K562 (cell line): Measurements from ENCODE around the gene DDIT3. TPM values are rescaled to one million over a fixed set of nuclear protein-coding genes. Genes with fewer than 3 reads are reported as not detected.

ENCODE experiments used
- ATAC-seq: fragments of 200-7000 bp; cut with Tn5 transposase; 3 replicates; pipeline ENCODE4 v1.9.1; 2020; ENCODE audit warnings: moderate library complexity
- BruUV-seq: library from RNA; stranded (reverse); fragments of 400-500 nt; replicated peaks from 2 replicates; lab custom pipeline; 2021; lab: Mats Ljungman, UMichigan
- CTCF ChIA-PET: fragments of 300-600 bp; formaldehyde crosslinking; extraction: SDS; loops from one replicate; lab custom pipeline; 2021; ENCODE audit warnings: low intra/inter-chr PET ratio; lab: Yijun Ruan, JAX
- POLR2A ChIA-PET: fragments of 300-600, 350-650 bp; sonication (Branson Sonifier 250); formaldehyde crosslinking; extraction: SDS; loops from one replicate; lab custom pipeline; 2021; ENCODE audit warnings: antibody characterized with exemption, inconsistent platforms; lab: Yijun Ruan, JAX
- DNase-seq, 4 experiments: peaks; one replicate each; pipeline versions ENCODE4 v3.0.0 to v3.0.0-alpha.2; 2011 to 2018; ENCODE audit warnings: low spot score in 3 of 4, mixed read lengths in 3 of 4; ENCODE audit errors: extremely low read depth in 1 of 4
- FAIRE-seq: peaks from 2 replicates; lab custom pipeline; 2011; peaks lifted over from hg19 to GRCh38; lab: Jason Lieb, UNC
- H2AFZ ChIP-seq: 2 replicates; pipeline ENCODE4 v1.6.0; 2011; ENCODE audit warnings: low read depth, low read length, control low read depth, inconsistent platforms
- H3K27ac ChIP-seq: fragments of 200-600 bp; 3 replicates; pipeline ENCODE4 v1.8.0; 2011; ENCODE audit warnings: low read depth, mild to moderate bottlenecking, control low read depth, inconsistent platforms, low read length, moderate library complexity, mixed read lengths; ENCODE audit errors: extremely low read depth
- H3K27me3 ChIP-seq, 2 experiments: fragments of 300-600 bp in 1 of 2; 2 replicates in 1 of 2; 3 replicates in 1 of 2; pipeline versions ENCODE4 v1.6.0 to v1.8.0; 2011; ENCODE audit warnings: inconsistent platforms in 2 of 2, low read length in 2 of 2, mild to moderate bottlenecking in 1 of 2, mixed read lengths in 1 of 2, moderate library complexity in 1 of 2; ENCODE audit not compliant: control insufficient read depth in 2 of 2, insufficient read depth in 2 of 2
- H3K36me3 ChIP-seq: fragments of 300-600 bp; 3 replicates; pipeline ENCODE4 v1.8.0; 2011; ENCODE audit warnings: mild to moderate bottlenecking, low read length, inconsistent platforms; ENCODE audit not compliant: control insufficient read depth, insufficient read depth
- H3K4me1 ChIP-seq, 2 experiments: fragments of 200-600 bp in 1 of 2; replicated peaks in 1 of 2; 2 replicates in 1 of 2; 3 replicates in 1 of 2; pipeline versions ENCODE4 v1.5.1 to v1.8.0; 2011; ENCODE audit warnings: inconsistent platforms in 2 of 2, low read length in 2 of 2, mild to moderate bottlenecking in 1 of 2, mixed read lengths in 1 of 2, moderate library complexity in 1 of 2; ENCODE audit not compliant: control insufficient read depth in 2 of 2, insufficient read depth in 2 of 2
- H3K4me2 ChIP-seq: 2 replicates; pipeline ENCODE4 v1.6.1; 2011; ENCODE audit warnings: low read length, control low read depth, inconsistent platforms, mixed read lengths; ENCODE audit not compliant: insufficient read depth
- H3K4me3 ChIP-seq: fragments of 200-600 bp; sonication (generic), shearing (Covaris generic); 2 replicates; pipeline ENCODE4 v1.5.1; 2016; ENCODE audit warnings: control low read depth, inconsistent platforms
- H3K79me2 ChIP-seq: fragments of 200-600 bp; 3 replicates; pipeline ENCODE4 v1.8.0; 2011; ENCODE audit warnings: low read length, inconsistent platforms; ENCODE audit not compliant: control insufficient read depth, insufficient read depth
- H3K9ac ChIP-seq, 2 experiments: 2 replicates each; pipeline versions ENCODE4 v1.6.0 to v1.6.1; 2011; ENCODE audit warnings: low read depth in 2 of 2, low read length in 2 of 2, control low read depth in 1 of 2, inconsistent platforms in 1 of 2, mild to moderate bottlenecking in 1 of 2, mixed read lengths in 1 of 2; ENCODE audit not compliant: insufficient read depth in 1 of 2
- H3K9me1 ChIP-seq: one replicate; pipeline ENCODE4 v1.6.0; 2011; ENCODE audit warnings: inconsistent platforms, mild to moderate bottlenecking, low read length, moderate library complexity; ENCODE audit not compliant: control insufficient read depth, insufficient read depth
- H3K9me3 ChIP-seq: replicated peaks from 2 replicates; pipeline ENCODE4 v1.5.1; 2011; ENCODE audit warnings: low read depth, low read length, inconsistent platforms; ENCODE audit not compliant: control insufficient read depth, insufficient read depth
- H4K20me1 ChIP-seq: replicated peaks from 2 replicates; pipeline ENCODE4 v1.6.1; 2011; ENCODE audit warnings: low read length, inconsistent platforms, mixed read lengths; ENCODE audit not compliant: control insufficient read depth, insufficient read depth
- PHTF2 ChIP-seq: fragments of 250-450 bp; sonication (Bioruptor Pico); IDR thresholded peaks from 2 replicates; pipeline ENCODE4 v1.5.0; 2021; ENCODE audit warnings: mild to moderate bottlenecking
- ZBTB7A ChIP-seq: IDR thresholded peaks from 2 replicates; pipeline ENCODE4 v1.6.1; 2011; ENCODE audit warnings: low read depth, mild to moderate bottlenecking, low read length, moderate library complexity, borderline replicate concordance; ENCODE audit not compliant: control insufficient read depth
- whole genome bisulfite sequencing: fragments of 100-300 bp; shearing (Covaris generic); methylation state at CpG from one replicate; pipeline ENCODE4 v1.1.6; 2016; ENCODE audit warnings: low coverage, mixed read lengths; ENCODE audit not compliant: insufficient coverage; ENCODE audit errors: missing lambda C conversion rate; 5-methylcytosine and 5-hydroxymethylcytosine counted together
- in situ Hi-C: fragments of 300-500 bp; cut with MboI; formaldehyde crosslinking; loops from 4 replicates; pipeline ENCODE4 v1.15.0; 2018; ENCODE audit warnings: inconsistent platforms, mixed read lengths
- intact Hi-C: fragments of 100-400 bp; cut with micrococcal nuclease; formaldehyde crosslinking; loops from 2 replicates; pipeline ENCODE4 v1.14.2; 2022
- polyA plus RNA-seq, 8 experiments: library from polyadenylated mRNA; depleted of rRNA in 4 of 8; stranded (reverse) in 5 of 8; unstranded in 3 of 8; fragments of >200 nt; fragmentation: Nextera tagmentation in 2 of 8; fragmentation: Illumina TruSeq in 1 of 8; extraction: Ambion mirVana in 2 of 8; extraction: Trizol in 1 of 8; gene quantifications; 2 replicates each; pipeline versions ENCODE4 v1.2.1 to v1.2.3, GENCODE V29; 2011 to 2014; ENCODE audit warnings: inconsistent platforms in 1 of 8, missing spikeins in 1 of 8
- total RNA-seq, 7 experiments: library from RNA; depleted of rRNA in 6 of 7; stranded (reverse); fragments of >200 nt in 6 of 7; fragmentation: Illumina TruSeq in 2 of 7; extraction: Trizol in 2 of 7; gene quantifications; 2 replicates each; pipeline versions ENCODE4 v1.2.1 to v1.2.3, GENCODE V29; 2011 to 2021; ENCODE audit warnings: low replicate concordance in 1 of 7
- TF ChIP-seq, protein P1 (sequence below), 2 experiments: fragments of 450-650 bp in 1 of 2; sonication (generic) in 1 of 2; formaldehyde crosslinking in 1 of 2; IDR thresholded peaks; 2 replicates each; pipeline versions ENCODE4 v1.7.1 to v1.9.0; 2016 to 2022; ENCODE audit warnings: inconsistent platforms in 1 of 2, mild to moderate bottlenecking in 1 of 2, missing genetic modification reagents in 1 of 2

The DDIT3 gene
- total and polyA plus RNA-seq, 9 of the 15 experiments (the other 6 are each of a cell fraction or from before 2014, with no cell fraction given) = 59.1 to 272 (median 89.9) TPM

DNA sequence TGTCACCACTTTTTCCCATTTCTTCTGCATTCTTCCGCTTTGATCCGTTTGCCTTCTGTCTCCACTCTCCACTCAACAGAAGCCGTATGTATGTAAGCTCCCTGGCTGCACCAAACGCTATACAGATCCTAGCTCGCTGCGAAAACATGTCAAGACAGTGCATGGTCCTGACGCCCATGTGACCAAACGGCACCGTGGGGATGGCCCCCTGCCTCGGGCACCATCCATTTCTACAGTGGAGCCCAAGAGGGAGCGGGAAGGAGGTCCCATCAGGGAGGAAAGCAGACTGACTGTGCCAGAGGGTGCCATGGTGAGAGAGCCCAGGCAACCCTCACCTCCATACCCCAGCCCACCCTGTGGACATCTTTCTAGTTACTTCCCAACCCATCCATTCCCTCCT, 52.4 kb downstream of the DDIT3 start:
- intact Hi-C loops (no loop called here), in situ Hi-C loops (no loop called here)
- Histone ChIP-seq H4K20me1 (no peaks in the 10 kb centered on the region), H3K36me3 (no peaks in the 10 kb centered on the region), H3K27me3 (peaks cover 16 to 54% of the 10 kb centered on the region in 2 experiments; a peak in 4 of 5 replicates), H2AFZ (no peak overlapping the region), H3K9ac (peak overlapping the region in 1 of 2 experiments; percentile 70; a peak in 1 of 4 replicates), H3K4me1 (peaks cover 6 to 11% of the 10 kb centered on the region in 2 experiments), H3K9me1 (no peaks in the 10 kb centered on the region), H3K9me3 (no peaks in the 10 kb centered on the region), H3K4me3 (no peak overlapping the region), H3K4me2 (no peak overlapping the region), H3K79me2 (no peaks in the 10 kb centered on the region), H3K27ac (no peak overlapping the region)
- WGBS = 13% methylated on average over 11 of the region's 11 CpGs
- FAIRE-seq (no peak), DNase-seq (no peak), ATAC-seq (no peak)
- BruUV-seq = no TSS peak
- POLR2A ChIA-PET = interaction anchor here (0.7 to 0.9 kb wide), 2 partner anchors 34 to 42 kb away, joined by 3 read pairs; no protein-coding TSS in a partner anchor
- CTCF ChIA-PET = no interaction called here
- TF ChIP-seq ZBTB7A = no peak
- TF ChIP-seq, protein P1, sequence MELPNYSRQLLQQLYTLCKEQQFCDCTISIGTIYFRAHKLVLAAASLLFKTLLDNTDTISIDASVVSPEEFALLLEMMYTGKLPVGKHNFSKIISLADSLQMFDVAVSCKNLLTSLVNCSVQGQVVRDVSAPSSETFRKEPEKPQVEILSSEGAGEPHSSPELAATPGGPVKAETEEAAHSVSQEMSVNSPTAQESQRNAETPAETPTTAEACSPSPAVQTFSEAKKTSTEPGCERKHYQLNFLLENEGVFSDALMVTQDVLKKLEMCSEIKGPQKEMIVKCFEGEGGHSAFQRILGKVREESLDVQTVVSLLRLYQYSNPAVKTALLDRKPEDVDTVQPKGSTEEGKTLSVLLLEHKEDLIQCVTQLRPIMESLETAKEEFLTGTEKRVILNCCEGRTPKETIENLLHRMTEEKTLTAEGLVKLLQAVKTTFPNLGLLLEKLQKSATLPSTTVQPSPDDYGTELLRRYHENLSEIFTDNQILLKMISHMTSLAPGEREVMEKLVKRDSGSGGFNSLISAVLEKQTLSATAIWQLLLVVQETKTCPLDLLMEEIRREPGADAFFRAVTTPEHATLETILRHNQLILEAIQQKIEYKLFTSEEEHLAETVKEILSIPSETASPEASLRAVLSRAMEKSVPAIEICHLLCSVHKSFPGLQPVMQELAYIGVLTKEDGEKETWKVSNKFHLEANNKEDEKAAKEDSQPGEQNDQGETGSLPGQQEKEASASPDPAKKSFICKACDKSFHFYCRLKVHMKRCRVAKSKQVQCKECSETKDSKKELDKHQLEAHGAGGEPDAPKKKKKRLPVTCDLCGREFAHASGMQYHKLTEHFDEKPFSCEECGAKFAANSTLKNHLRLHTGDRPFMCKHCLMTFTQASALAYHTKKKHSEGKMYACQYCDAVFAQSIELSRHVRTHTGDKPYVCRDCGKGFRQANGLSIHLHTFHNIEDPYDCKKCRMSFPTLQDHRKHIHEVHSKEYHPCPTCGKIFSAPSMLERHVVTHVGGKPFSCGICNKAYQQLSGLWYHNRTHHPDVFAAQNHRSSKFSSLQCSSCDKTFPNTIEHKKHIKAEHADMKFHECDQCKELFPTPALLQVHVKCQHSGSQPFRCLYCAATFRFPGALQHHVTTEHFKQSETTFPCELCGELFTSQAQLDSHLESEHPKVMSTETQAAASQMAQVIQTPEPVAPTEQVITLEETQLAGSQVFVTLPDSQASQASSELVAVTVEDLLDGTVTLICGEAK (IDR thresholded peaks at IDR 0.05) = no peak
- TF ChIP-seq, protein P1 (CRISPR knock-in tag; IDR thresholded peaks at IDR 0.05) = no peak
- TF ChIP-seq PHTF2 = no peak
